SK-N-SH (cell line): ENCODE data around the gene TBC1D5. TPM values are rescaled to one million over a fixed set of nuclear protein-coding genes. Genes with fewer than 3 reads are reported as not detected.
A peak's percentile ranks its signal among the peaks of the same experiment; 100 is the strongest.

Source experiments
- CTCF ChIA-PET: fragments of 300-600, 350-600 bp; formaldehyde crosslinking; extraction: SDS; loops from one replicate; lab custom pipeline; 2021; lab: Yijun Ruan, JAX
- POLR2A ChIA-PET: fragments of 350-600 bp; sonication (Branson Sonifier 250); formaldehyde crosslinking; extraction: SDS; loops from one replicate; lab custom pipeline; 2020; ENCODE audit warnings: antibody characterized with exemption, inconsistent platforms; lab: Yijun Ruan, JAX
- DNase-seq: peaks from one replicate; pipeline ENCODE4 v3.0.0; 2012
- H2AFZ ChIP-seq: fragments of 200-600 bp; sonication (generic); 2 replicates; pipeline ENCODE4 v1.8.1; 2016; ENCODE audit warnings: antibody characterized with exemption, mild to moderate bottlenecking, low read depth
- H3F3A ChIP-seq: fragments of 200-600 bp; sonication (generic); replicated peaks from 2 replicates; pipeline ENCODE3; 2016; ENCODE audit warnings: antibody characterized with exemption, mild to moderate bottlenecking; ENCODE audit not compliant: insufficient read depth
- H3K27ac ChIP-seq, 2 experiments: fragments of 200-500 bp in 1 of 2; fragments of 200-600 bp in 1 of 2; sonication (Bioruptor generic) in 1 of 2; sonication (generic), shearing (Covaris generic) in 1 of 2; 2 replicates each; pipeline versions ENCODE4 v1.5.1 to v1.6.1; 2014 to 2016; ENCODE audit warnings: low read depth in 2 of 2, inconsistent platforms in 1 of 2, low read length in 1 of 2, mild to moderate bottlenecking in 1 of 2, mixed read lengths in 1 of 2
- H3K27me3 ChIP-seq: fragments of 200-600 bp; sonication (generic), shearing (Covaris generic); 2 replicates; pipeline ENCODE4 v1.6.1; 2016; ENCODE audit warnings: mixed run types; ENCODE audit not compliant: insufficient read depth
- H3K36me3 ChIP-seq, 2 experiments: fragments of 200-500 bp in 1 of 2; fragments of 200-600 bp in 1 of 2; sonication (Bioruptor generic) in 1 of 2; sonication (generic) in 1 of 2; replicated peaks in 1 of 2; 2 replicates each; pipeline versions ENCODE3 to v1.5.1; 2014 to 2016; ENCODE audit warnings: low read length in 1 of 2, mild to moderate bottlenecking in 1 of 2; ENCODE audit not compliant: insufficient read depth in 2 of 2, control insufficient read depth in 1 of 2
- H3K4me1 ChIP-seq, 2 experiments: fragments of 200-500 bp in 1 of 2; fragments of 200-600 bp in 1 of 2; sonication (Bioruptor generic) in 1 of 2; sonication (generic), shearing (Covaris generic) in 1 of 2; 2 replicates each; pipeline versions ENCODE4 v1.5.1 to v1.6.1; 2014 to 2016; ENCODE audit warnings: low read depth in 1 of 2, low read length in 1 of 2, mixed run types in 1 of 2; ENCODE audit not compliant: insufficient read depth in 2 of 2, control insufficient read depth in 1 of 2
- H3K4me2 ChIP-seq: fragments of 200-600 bp; sonication (generic), shearing (Covaris generic); 2 replicates; pipeline ENCODE4 v1.6.1; 2017; ENCODE audit warnings: mixed run types
- H3K4me3 ChIP-seq, 2 experiments: fragments of 200-500 bp in 1 of 2; fragments of 200-600 bp in 1 of 2; sonication (Bioruptor generic) in 1 of 2; sonication (generic), shearing (Covaris generic) in 1 of 2; 2 replicates each; pipeline versions ENCODE4 v1.5.1 to v1.8.1; 2014 to 2016; ENCODE audit warnings: low read depth in 2 of 2, inconsistent platforms in 1 of 2, low read length in 1 of 2, mild to moderate bottlenecking in 1 of 2, mixed read lengths in 1 of 2, moderate library complexity in 1 of 2
- H3K79me2 ChIP-seq: fragments of 200-600 bp; sonication (generic); 2 replicates; pipeline ENCODE4 v1.8.1; 2017; ENCODE audit warnings: mild to moderate bottlenecking; ENCODE audit not compliant: insufficient read depth
- H3K9ac ChIP-seq: fragments of 200-600 bp; sonication (generic); 2 replicates; pipeline ENCODE4 v1.6.1; 2017; ENCODE audit warnings: mixed run types
- H3K9me2 ChIP-seq: fragments of 200-600 bp; sonication (generic); 2 replicates; pipeline ENCODE4 v1.6.1; 2017; ENCODE audit warnings: mixed run types
- H3K9me3 ChIP-seq: fragments of 200-600 bp; sonication (generic); 2 replicates; pipeline ENCODE4 v1.6.1; 2017; ENCODE audit warnings: mixed run types, mild to moderate bottlenecking, moderate library complexity
- H4K20me1 ChIP-seq: fragments of 200-600 bp; sonication (generic); 2 replicates; pipeline ENCODE4 v1.6.1; 2017; ENCODE audit warnings: mild to moderate bottlenecking, mixed run types; ENCODE audit not compliant: insufficient read depth
- CHD2 ChIP-seq: fragments of 150-350 bp; IDR thresholded peaks from 2 replicates; pipeline ENCODE4 v1.6.1; 2018; ENCODE audit warnings: low read length; ENCODE audit not compliant: partially characterized antibody
- FOSL2 ChIP-seq: IDR thresholded peaks from 2 replicates; pipeline ENCODE4 v1.4.0; 2012; ENCODE audit warnings: low read depth, mild to moderate bottlenecking, moderate library complexity, borderline replicate concordance
- FOXJ3 ChIP-seq: sonication (generic); formaldehyde crosslinking; IDR thresholded peaks from 2 replicates; pipeline ENCODE4 v1.5.1; 2020; ENCODE audit warnings: mild to moderate bottlenecking, missing genetic modification reagents
- FOXM1 ChIP-seq: IDR thresholded peaks from 2 replicates; pipeline ENCODE4 v1.4.0; 2012; ENCODE audit warnings: low read depth, mild to moderate bottlenecking
- GATA2 ChIP-seq: sonication (generic); formaldehyde crosslinking; IDR thresholded peaks from 2 replicates; pipeline ENCODE4 v1.5.0; 2020; ENCODE audit warnings: mild to moderate bottlenecking, missing genetic modification reagents
- MXI1 ChIP-seq: IDR thresholded peaks from 2 replicates; pipeline ENCODE4 v1.6.1; 2012; ENCODE audit warnings: mild to moderate bottlenecking, low read depth, low read length, improper control_type of control experiment
- NFIC ChIP-seq: IDR thresholded peaks from 2 replicates; pipeline ENCODE4 v1.4.0; 2012; ENCODE audit warnings: borderline replicate concordance
- RAD21 ChIP-seq: IDR thresholded peaks from 2 replicates; pipeline ENCODE4 v1.6.1; 2012; ENCODE audit warnings: mild to moderate bottlenecking, low read length
- REST ChIP-seq: IDR thresholded peaks from 2 replicates; pipeline ENCODE4 v1.6.1; 2012; ENCODE audit warnings: mild to moderate bottlenecking, low read depth, low read length, moderate library complexity
- SIN3A ChIP-seq: IDR thresholded peaks from 2 replicates; pipeline ENCODE4 v1.6.1; 2012; ENCODE audit warnings: low read depth, mild to moderate bottlenecking, low read length, moderate library complexity, borderline replicate concordance
- TAF1 ChIP-seq: IDR thresholded peaks from 2 replicates; pipeline ENCODE4 v1.6.1; 2012; ENCODE audit warnings: low read depth, mild to moderate bottlenecking, low read length, moderate library complexity, borderline replicate concordance
- TEAD4 ChIP-seq: IDR thresholded peaks from 2 replicates; pipeline ENCODE4 v1.4.0; 2012; ENCODE audit warnings: mild to moderate bottlenecking, borderline replicate concordance; ENCODE audit not compliant: insufficient read depth
- USF2 ChIP-seq: fragments of 150-350 bp; IDR thresholded peaks from 2 replicates; pipeline ENCODE4 v1.6.1; 2017; ENCODE audit warnings: antibody characterized with exemption, low read length, low read depth, borderline replicate concordance
- WGBS: methylation state at CpG from one replicate; pipeline ENCODE4 v1.1.6; 2017; ENCODE audit warnings: low lambda C conversion rate; 5-methylcytosine and 5-hydroxymethylcytosine counted together
- polyA plus RNA-seq, 3 experiments: library from polyadenylated mRNA; depleted of rRNA; stranded (reverse); fragments of >200 nt; gene quantifications; 2 replicates each; pipeline ENCODE4 v1.2.3, GENCODE V29; 2012
- TF ChIP-seq, protein P1 (sequence below): fragments of 200-600 bp; sonication (generic); IDR thresholded peaks from 2 replicates; pipeline ENCODE4 v1.6.1; 2017; ENCODE audit warnings: antibody characterized with exemption, mild to moderate bottlenecking, moderate library complexity

The TBC1D5 gene
- polyA plus RNA-seq, 1 of the 3 experiments (the other 2 are of a cell fraction) = 19.5 TPM

DNA sequence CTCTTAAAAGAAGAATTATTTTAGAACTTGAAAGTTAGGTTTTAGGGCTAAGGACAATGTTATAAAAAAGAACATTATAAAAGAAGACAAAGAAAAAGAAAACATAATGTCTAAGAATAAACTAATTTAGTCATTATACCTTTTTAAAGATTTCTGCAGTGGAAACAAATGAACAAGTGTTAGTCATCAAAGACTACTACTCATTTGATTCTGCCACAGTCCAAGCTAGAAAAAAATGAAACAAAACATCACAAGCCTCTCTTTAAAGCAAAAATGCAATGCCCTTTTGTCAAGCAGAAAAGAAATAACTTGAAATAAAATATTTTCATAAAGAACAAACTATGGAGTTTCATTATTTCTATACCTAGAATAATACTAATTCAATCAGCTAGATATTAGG lies 102.0 kb downstream of the TBC1D5 start:
- Histone ChIP-seq H3K27me3 (no peaks in the 10 kb centered on the region), H4K20me1 (no peaks in the 10 kb centered on the region), H3K9me3 (no peaks in the 10 kb centered on the region)
- POLR2A ChIA-PET = no interaction called here
- TF ChIP-seq FOXM1 = no peak
- peak; percentile 23; the same call in 1 of the 2 replicates for TF ChIP-seq FOSL2
- TF ChIP-seq, all 33 proteins: peak for 1
- Histone ChIP-seq H3K4me2 (no peak overlapping the region), H3K27ac (peak overlapping the region in 1 of 2 experiments; percentile 70; a peak in 2 of 4 replicates), H3K79me2 (peaks cover 14% of the 10 kb centered on the region; the same call in 1 of the 2 replicates), H3K4me3 (no peak overlapping the region), H3K36me3 (no peaks in the 10 kb centered on the region), H2AFZ (no peak overlapping the region), H3K9ac (no peak overlapping the region), H3F3A (peaks cover 28% of the 10 kb centered on the region), H3K9me2 (no peaks in the 10 kb centered on the region), H3K4me1 (peaks cover 2 to 23% of the 10 kb centered on the region in 2 experiments)
- no peak for DNase-seq
- CTCF ChIA-PET = interaction anchor here (0.7 to 2.6 kb wide), 2 partner anchors 201 to 243 kb away, joined by 3 to 8 read pairs; no protein-coding TSS in a partner anchor

DNA sequence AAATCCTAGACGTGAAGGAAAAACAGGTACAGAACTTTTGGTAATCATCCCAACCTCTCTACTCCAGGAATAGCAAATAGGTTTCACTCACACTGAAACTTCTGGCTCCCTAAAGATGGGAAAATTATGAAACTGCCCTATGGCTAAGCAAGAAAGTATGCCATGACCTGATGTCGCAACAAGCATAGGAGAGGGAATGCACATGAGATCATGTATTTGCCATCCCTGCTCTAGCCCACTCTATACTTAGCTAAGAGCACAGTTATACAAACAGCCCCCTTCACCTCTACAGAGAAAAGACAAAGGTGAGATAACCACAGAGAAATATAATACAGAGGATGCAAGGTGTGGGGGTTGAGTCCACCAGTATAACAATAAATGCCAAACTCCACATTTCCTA lies 102.7 kb downstream of the TBC1D5 start:
- no peaks in the 10 kb centered on the region for H3K9me2 ChIP-seq
- H3K27me3 ChIP-seq = no peaks in the 10 kb centered on the region
- H3K36me3 ChIP-seq = no peaks in the 10 kb centered on the region
- H3K9me3 ChIP-seq = no peaks in the 10 kb centered on the region
- WGBS = 70% methylated on average over 2 of the region's 2 CpGs
- peaks cover 31% of the 10 kb centered on the region for H3F3A ChIP-seq
- H3K4me1 ChIP-seq = peaks cover 0 to 26% of the 10 kb centered on the region in 2 experiments; a peak in 3 of 4 replicates
- CTCF ChIA-PET = interaction anchor here (0.7 to 2.6 kb wide), 2 partner anchors 202 to 244 kb away, joined by 3 to 8 read pairs; no protein-coding TSS in a partner anchor
- H3K4me2 ChIP-seq = peak overlapping the region; percentile 24; the same call in 1 of the 2 replicates
- TF ChIP-seq TAF1 (no peak), CHD2 (no peak), FOXJ3 (CRISPR knock-in tag) (no peak), SIN3A (no peak), GATA2 (CRISPR knock-in tag) (no peak), MXI1 (no peak), NFIC (no peak)
- POLR2A ChIA-PET = no interaction called here
- H3K27ac ChIP-seq = peak overlapping the region in 1 of 2 experiments; percentile 70; a peak in 2 of 4 replicates
- peaks cover 14% of the 10 kb centered on the region; the same call in 1 of the 2 replicates for H3K79me2 ChIP-seq
- no peaks in the 10 kb centered on the region for H4K20me1 ChIP-seq
- H3K4me3 ChIP-seq = no peak overlapping the region
- no peak for DNase-seq
- no peak overlapping the region for H3K9ac ChIP-seq
- no peak overlapping the region for H2AFZ ChIP-seq

DNA sequence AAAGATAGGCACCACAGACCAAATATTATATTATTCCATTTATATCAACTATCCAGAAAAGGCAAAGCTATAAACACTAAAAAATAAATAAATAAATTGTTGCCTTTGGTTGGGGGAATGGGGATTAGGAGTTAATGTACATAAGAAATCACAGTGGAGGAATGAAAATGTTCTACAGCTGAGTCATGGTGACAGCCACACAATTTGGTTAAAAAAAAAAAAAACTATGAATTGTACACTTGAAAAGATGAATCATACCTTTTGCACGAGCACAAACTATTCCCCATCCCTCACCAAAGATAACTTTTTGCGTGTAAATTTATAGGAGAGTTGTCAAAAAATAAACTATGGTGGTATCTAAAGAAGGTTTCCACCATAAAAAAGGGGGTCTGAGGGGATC lies 103.2 kb downstream of the TBC1D5 start:
- Histone ChIP-seq H3F3A (peaks cover 31% of the 10 kb centered on the region), H3K4me3 (no peak overlapping the region), H3K9me2 (no peaks in the 10 kb centered on the region), H3K4me1 (peaks cover 0 to 26% of the 10 kb centered on the region in 2 experiments; a peak in 3 of 4 replicates), H3K27me3 (no peaks in the 10 kb centered on the region), H3K9ac (no peak overlapping the region), H3K4me2 (peak overlapping the region; percentile 24; the same call in 1 of the 2 replicates), H2AFZ (no peak overlapping the region), H3K36me3 (no peaks in the 10 kb centered on the region), H3K9me3 (no peaks in the 10 kb centered on the region), H4K20me1 (no peaks in the 10 kb centered on the region), H3K79me2 (peaks cover 17% of the 10 kb centered on the region; the same call in 1 of the 2 replicates), H3K27ac (peak overlapping the region in 1 of 2 experiments; percentile 70; a peak in 2 of 4 replicates)
- WGBS = 35% methylated on average over 2 of the region's 2 CpGs
- DNase-seq = no peak
- CTCF ChIA-PET = interaction anchor here (2.6 kb wide), 1 partner anchor 202 kb away, joined by 8 read pairs; no protein-coding TSS in a partner anchor
- POLR2A ChIA-PET = no interaction called here
- TF ChIP-seq NFIC (no peak), USF2 (no peak), TEAD4 (0 out of 2 replicates have a peak, but pooled peaks have one; percentile 8), MXI1 (no peak), REST (no peak), RAD21 (no peak)
- TF ChIP-seq, protein P1, sequence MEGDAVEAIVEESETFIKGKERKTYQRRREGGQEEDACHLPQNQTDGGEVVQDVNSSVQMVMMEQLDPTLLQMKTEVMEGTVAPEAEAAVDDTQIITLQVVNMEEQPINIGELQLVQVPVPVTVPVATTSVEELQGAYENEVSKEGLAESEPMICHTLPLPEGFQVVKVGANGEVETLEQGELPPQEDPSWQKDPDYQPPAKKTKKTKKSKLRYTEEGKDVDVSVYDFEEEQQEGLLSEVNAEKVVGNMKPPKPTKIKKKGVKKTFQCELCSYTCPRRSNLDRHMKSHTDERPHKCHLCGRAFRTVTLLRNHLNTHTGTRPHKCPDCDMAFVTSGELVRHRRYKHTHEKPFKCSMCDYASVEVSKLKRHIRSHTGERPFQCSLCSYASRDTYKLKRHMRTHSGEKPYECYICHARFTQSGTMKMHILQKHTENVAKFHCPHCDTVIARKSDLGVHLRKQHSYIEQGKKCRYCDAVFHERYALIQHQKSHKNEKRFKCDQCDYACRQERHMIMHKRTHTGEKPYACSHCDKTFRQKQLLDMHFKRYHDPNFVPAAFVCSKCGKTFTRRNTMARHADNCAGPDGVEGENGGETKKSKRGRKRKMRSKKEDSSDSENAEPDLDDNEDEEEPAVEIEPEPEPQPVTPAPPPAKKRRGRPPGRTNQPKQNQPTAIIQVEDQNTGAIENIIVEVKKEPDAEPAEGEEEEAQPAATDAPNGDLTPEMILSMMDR = no peak
